ENCODE data around the gene TXNDC8. TPM values are rescaled to one million over a fixed set of nuclear protein-coding genes. Genes with fewer than 3 reads are reported as not detected.

TXNDC8 gene
- total RNA-seq, 2 experiments from 2014 or later = not detected

DNA sequence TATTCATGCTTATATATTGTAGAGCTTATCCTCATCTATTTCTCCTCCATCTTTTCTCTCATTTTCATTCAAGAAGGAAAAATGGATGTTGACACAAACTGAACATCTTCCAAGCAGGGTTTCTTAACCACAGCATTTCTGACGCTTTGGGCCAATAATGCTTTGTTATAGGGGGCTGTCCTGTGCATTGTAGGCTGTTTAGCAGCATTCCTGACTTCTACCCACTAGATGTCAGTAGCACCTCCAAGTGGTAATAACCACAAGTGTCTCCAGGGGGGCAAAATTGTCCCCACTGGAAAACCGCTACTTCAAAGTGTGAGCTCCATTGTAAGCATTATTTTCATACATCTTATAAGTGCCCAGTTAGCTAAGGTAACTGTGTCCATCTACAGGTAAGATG lies 2.6 kb upstream of the TXNDC8 start:
- Mint-ChIP-seq H3K27ac (no peak overlapping the region), H3K4me1 (no peaks in the 10 kb centered on the region), H3K36me3 (no peaks in the 10 kb centered on the region), H3K9me3 (ENCODE audit: low read depth) (no peaks in the 10 kb centered on the region), H3K4me3 (no peak overlapping the region), H3K27me3 (peaks cover 4% of the 10 kb centered on the region)
- DNase-seq (no peak), ATAC-seq (no peak)
- CTCF ChIA-PET = no interaction called here

DNA sequence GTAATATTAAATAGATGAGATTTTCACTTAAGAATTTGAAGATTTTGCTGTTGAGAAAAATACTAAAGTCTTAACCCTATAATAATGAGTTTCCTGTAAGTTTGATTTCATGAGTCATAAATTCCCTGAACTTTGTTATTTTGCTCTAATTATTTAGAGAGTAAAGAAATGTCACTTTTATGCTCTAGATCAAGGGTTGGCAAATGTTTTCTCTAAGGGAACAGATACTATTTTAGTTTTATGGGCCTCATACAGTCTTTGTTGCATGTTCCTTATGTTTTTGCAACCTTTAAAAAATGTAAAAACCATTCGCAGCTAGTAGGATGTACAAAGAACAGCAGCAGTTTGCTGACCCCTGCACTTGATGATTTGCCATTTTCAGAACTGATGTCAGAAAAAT lies 480 bp upstream of the TXNDC8 start:
- H3K27ac Mint-ChIP-seq = no peak overlapping the region
- H3K9me3 Mint-ChIP-seq (ENCODE audit: low read depth) = no peaks in the 10 kb centered on the region
- DNase-seq (no peak), ATAC-seq (no peak)
- CTCF ChIA-PET = no interaction called here
- H3K4me3 Mint-ChIP-seq = no peak overlapping the region
- no peaks in the 10 kb centered on the region for H3K4me1 Mint-ChIP-seq
- no peaks in the 10 kb centered on the region for H3K36me3 Mint-ChIP-seq
- H3K27me3 Mint-ChIP-seq = peaks cover 4% of the 10 kb centered on the region

DNA sequence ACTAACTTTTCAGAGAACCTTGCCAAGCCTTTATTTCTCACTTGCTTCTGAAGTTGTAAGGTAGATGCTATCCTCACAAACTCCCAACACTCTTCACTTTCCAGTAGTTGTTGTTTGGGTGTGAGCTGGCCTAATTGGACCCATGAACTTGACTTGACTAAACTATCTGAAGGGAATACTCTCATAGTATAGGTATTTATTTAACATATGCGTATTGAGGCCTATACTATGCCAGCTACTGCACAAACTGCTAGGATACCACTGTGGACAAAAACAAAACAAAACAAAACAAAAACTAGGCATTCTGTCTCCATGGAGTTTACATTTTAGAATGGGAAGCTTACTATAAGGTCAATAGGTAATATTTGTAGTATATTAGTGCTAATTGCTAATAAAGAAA lies 1.3 kb downstream of the TXNDC8 start:
- H3K9me3 Mint-ChIP-seq (ENCODE audit: low read depth) = no peaks in the 10 kb centered on the region
- no peak overlapping the region for H3K27ac Mint-ChIP-seq
- H3K4me3 Mint-ChIP-seq = no peak overlapping the region
- ATAC-seq = no peak
- no peaks in the 10 kb centered on the region for H3K36me3 Mint-ChIP-seq
- CTCF ChIA-PET = no interaction called here
- no peak for DNase-seq
- peaks cover 4% of the 10 kb centered on the region for H3K27me3 Mint-ChIP-seq
- H3K4me1 Mint-ChIP-seq = no peaks in the 10 kb centered on the region

DNA sequence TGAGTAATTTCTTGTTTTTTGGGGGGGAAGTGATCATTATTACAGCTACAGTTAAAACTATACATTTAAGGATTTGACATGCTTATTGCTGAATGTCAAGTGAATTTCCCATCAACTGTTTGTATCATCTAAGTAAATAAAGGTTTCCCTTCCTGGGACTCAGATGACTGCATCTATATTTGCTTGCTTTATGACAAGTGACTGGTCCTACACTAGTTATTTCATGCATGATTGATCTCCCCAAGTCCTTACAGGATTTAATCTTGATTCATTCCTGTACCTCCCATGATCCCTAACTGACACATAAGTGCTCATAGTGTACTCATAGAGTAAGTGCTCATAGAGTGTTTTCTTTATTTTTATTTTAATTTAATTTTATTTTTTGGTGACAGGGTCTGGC lies 2.8 kb downstream of the TXNDC8 start:
- H3K9me3 Mint-ChIP-seq (ENCODE audit: low read depth) = no peaks in the 10 kb centered on the region
- DNase-seq (no peak), ATAC-seq (no peak)
- CTCF ChIA-PET = no interaction called here
- H3K27me3 Mint-ChIP-seq = peaks cover 4% of the 10 kb centered on the region
- no peaks in the 10 kb centered on the region for H3K4me1 Mint-ChIP-seq
- H3K4me3 Mint-ChIP-seq = no peak overlapping the region
- no peak overlapping the region for H3K27ac Mint-ChIP-seq
- H3K36me3 Mint-ChIP-seq = no peaks in the 10 kb centered on the region

DNA sequence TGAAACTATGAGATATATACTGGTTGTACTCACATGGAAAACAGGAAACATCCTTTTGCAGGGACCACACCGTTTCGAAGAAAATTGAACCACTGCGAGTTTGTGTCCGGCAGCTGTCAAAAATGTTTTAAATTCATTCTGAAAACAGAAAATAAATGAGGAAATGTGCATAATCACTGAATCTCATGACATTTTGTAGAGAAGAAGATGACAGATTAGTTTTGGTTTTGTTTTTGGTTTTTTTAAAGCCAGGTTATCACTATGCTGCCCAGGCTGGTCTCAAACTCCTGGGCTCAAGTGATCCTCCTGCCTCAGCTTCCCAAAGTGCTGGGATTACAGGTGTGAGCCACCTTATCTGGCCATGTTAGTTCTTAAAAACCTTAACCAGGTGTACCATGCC lies 3.5 kb downstream of the TXNDC8 start:
- ATAC-seq (no peak), DNase-seq (no peak)
- H3K4me1 Mint-ChIP-seq = no peaks in the 10 kb centered on the region
- peaks cover 4% of the 10 kb centered on the region for H3K27me3 Mint-ChIP-seq
- CTCF ChIA-PET = no interaction called here
- no peaks in the 10 kb centered on the region for H3K36me3 Mint-ChIP-seq
- H3K27ac Mint-ChIP-seq = no peak overlapping the region
- H3K9me3 Mint-ChIP-seq (ENCODE audit: low read depth) = no peaks in the 10 kb centered on the region
- H3K4me3 Mint-ChIP-seq = no peak overlapping the region

DNA sequence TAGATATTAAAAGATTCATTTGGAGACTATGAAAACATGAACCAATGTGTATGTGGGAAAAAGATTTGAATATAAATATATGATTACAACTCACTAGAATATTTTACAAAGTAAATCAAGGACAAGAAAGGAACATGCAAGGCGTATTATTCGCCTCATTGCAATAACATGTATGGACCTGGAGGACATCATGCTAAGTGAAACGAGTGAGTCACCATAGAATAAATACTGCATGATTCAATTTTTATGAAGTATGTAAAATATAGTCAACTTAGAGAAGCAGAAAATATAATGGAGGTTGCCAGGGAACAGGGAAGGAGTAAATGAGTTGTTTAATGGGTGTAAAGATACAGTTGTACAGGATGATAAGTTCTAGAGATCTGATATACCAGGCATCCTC lies 4.9 kb downstream of the TXNDC8 start:
- H3K27me3 Mint-ChIP-seq = peaks cover 3% of the 10 kb centered on the region
- H3K9me3 Mint-ChIP-seq (ENCODE audit: low read depth) = no peaks in the 10 kb centered on the region
- H3K27ac Mint-ChIP-seq = no peak overlapping the region
- ATAC-seq (no peak), DNase-seq (no peak)
- CTCF ChIA-PET = no interaction called here
- no peaks in the 10 kb centered on the region for H3K36me3 Mint-ChIP-seq
- no peaks in the 10 kb centered on the region for H3K4me1 Mint-ChIP-seq
- no peak overlapping the region for H3K4me3 Mint-ChIP-seq

DNA sequence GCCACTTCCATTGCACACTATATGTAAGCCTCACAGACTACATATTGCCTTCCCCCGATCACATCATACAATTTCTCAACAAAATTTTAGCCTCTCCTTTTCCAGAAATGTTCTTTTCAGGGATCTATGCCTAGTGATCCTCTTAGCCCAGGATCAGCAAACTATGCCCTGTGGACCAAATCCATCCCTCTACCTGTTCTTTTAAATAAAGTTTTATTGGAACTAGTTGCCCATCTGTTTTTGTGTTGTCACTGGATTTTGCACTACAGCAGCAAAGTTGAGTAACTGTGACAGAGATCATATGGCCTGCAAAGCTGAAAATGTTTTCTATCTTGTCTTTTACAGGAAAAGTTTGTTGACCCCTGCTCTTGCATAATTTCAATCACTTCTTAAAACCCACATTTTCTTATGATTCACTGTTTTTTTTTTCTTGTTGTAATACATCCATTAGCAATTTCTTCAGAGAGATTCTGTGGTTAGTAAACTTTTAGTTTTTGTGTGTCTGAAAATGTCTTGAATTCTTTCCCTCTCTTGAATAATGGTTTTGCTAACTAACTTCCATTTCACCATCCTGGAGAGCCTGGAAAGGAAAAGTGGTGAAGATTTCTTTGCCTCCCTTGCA lies 7.1 kb downstream of the TXNDC8 start:
- H3K36me3 Mint-ChIP-seq = no peaks in the 10 kb centered on the region
- CTCF ChIA-PET = no interaction called here
- no peaks in the 10 kb centered on the region for H3K9me3 Mint-ChIP-seq (ENCODE audit: low read depth)
- H3K4me1 Mint-ChIP-seq = no peaks in the 10 kb centered on the region
- H3K27me3 Mint-ChIP-seq = no peaks in the 10 kb centered on the region
- no peak overlapping the region for H3K4me3 Mint-ChIP-seq
- DNase-seq = no peak
- no peak for ATAC-seq
- H3K27ac Mint-ChIP-seq = no peak overlapping the region

DNA sequence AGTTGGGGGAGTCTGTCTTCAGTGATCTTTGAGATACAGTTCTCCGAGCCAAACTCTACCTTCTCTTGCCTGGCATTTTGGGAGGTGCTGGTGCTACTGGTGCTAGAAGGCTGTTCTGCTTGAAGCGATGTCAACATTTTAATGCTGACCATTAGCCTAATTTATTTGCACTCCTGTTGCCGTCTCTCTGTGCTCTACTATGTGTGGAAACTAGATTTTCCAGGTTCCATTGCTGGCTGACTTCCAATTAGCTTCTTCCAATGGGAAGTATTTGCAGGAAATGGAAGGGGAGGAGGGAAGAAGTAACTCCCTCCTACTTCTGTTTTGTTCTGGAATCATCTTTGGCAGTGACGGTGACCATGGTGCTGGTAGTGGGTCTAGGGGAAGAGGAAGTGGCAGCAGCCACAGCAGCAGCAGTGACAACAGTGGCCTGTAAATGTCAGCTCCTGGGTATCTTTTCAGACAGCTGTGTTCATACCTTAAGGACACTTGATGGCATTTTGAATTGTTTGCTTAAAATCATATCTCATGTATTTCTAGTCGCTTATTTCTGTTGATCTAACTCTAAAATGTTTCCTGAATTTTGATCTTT lies 7.9 kb downstream of the TXNDC8 start:
- no peaks in the 10 kb centered on the region for H3K27me3 Mint-ChIP-seq
- CTCF ChIA-PET = no interaction called here
- ATAC-seq (no peak), DNase-seq (no peak)
- no peaks in the 10 kb centered on the region for H3K36me3 Mint-ChIP-seq
- H3K9me3 Mint-ChIP-seq (ENCODE audit: low read depth) = no peaks in the 10 kb centered on the region
- no peak overlapping the region for H3K4me3 Mint-ChIP-seq
- H3K4me1 Mint-ChIP-seq = no peaks in the 10 kb centered on the region
- H3K27ac Mint-ChIP-seq = no peak overlapping the region

DNA sequence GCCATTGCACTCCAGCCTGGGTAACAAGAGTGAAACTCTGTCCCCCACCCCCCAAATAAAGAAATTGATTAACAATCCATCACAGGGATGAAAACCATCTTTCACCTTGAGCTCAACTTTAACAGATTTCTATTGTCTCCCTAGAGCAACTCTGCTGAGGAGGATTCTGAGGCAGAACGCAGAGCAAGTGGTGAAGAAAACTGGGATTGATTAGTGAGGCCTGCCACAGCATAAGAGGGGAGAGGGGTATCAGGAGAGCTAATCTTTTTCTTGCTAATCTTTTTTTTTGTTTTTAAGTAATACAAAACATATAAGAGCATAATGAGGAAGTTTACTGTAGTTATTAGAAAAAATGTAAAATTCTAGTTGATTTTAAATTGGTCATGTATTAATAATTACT lies 8.9 kb downstream of the TXNDC8 start:
- H3K27me3 Mint-ChIP-seq = peaks cover 2% of the 10 kb centered on the region
- H3K36me3 Mint-ChIP-seq = no peaks in the 10 kb centered on the region
- H3K27ac Mint-ChIP-seq = no peak overlapping the region
- no peaks in the 10 kb centered on the region for H3K4me1 Mint-ChIP-seq
- H3K4me3 Mint-ChIP-seq = no peak overlapping the region
- no peak for DNase-seq
- ATAC-seq = no peak
- no peaks in the 10 kb centered on the region for H3K9me3 Mint-ChIP-seq (ENCODE audit: low read depth)
- CTCF ChIA-PET = no interaction called here

DNA sequence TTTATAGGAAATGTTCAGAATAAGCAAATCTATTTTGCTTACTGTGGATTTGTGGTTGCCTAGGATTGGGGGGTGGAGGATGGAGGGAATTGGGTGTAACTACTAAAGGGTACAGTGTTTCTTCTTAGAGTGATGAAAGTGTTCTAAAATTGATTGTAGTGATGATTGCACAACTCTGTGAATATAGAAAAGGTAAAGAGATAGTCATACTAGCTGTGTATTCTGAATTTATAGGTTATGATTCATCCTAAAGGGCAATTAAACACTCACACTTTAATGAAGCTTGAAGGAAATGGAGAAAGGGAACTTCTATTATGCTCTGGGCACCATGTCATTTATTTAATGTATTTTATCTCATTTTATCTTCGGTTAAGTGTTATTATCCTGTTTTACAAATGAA lies 9.9 kb downstream of the TXNDC8 start:
- peaks cover 4% of the 10 kb centered on the region for H3K27me3 Mint-ChIP-seq
- H3K36me3 Mint-ChIP-seq = no peaks in the 10 kb centered on the region
- H3K27ac Mint-ChIP-seq = no peak overlapping the region
- no peak overlapping the region for H3K4me3 Mint-ChIP-seq
- CTCF ChIA-PET = no interaction called here
- H3K4me1 Mint-ChIP-seq = no peaks in the 10 kb centered on the region
- DNase-seq = no peak
- no peak for ATAC-seq
- H3K9me3 Mint-ChIP-seq (ENCODE audit: low read depth) = no peaks in the 10 kb centered on the region

DNA sequence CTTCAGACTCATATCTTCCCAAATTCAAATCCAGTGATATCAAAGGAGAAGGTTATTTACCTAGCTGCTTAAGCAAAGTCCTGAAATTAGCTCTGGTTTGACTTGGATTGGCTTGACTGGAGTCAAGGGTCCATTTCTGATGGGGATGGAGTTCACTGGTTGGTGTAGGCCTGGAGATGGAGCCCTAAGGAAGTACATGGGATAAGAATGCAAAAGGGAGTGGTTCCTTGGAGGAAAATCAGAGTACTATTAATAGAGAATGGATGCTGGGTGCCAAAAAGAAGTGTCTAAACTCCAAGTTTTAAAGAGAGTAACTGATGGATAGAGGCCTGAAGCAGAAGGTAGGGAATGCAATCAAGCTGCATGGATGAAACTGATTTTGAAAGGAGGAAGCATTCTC lies 13.8 kb downstream of the TXNDC8 start:
- H3K4me3 Mint-ChIP-seq = no peak overlapping the region
- peaks cover 8% of the 10 kb centered on the region for H3K27me3 Mint-ChIP-seq
- CTCF ChIA-PET = no interaction called here
- H3K36me3 Mint-ChIP-seq = no peaks in the 10 kb centered on the region
- ATAC-seq (no peak), DNase-seq (no peak)
- no peaks in the 10 kb centered on the region for H3K4me1 Mint-ChIP-seq
- H3K9me3 Mint-ChIP-seq (ENCODE audit: low read depth) = no peaks in the 10 kb centered on the region
- no peak overlapping the region for H3K27ac Mint-ChIP-seq

DNA sequence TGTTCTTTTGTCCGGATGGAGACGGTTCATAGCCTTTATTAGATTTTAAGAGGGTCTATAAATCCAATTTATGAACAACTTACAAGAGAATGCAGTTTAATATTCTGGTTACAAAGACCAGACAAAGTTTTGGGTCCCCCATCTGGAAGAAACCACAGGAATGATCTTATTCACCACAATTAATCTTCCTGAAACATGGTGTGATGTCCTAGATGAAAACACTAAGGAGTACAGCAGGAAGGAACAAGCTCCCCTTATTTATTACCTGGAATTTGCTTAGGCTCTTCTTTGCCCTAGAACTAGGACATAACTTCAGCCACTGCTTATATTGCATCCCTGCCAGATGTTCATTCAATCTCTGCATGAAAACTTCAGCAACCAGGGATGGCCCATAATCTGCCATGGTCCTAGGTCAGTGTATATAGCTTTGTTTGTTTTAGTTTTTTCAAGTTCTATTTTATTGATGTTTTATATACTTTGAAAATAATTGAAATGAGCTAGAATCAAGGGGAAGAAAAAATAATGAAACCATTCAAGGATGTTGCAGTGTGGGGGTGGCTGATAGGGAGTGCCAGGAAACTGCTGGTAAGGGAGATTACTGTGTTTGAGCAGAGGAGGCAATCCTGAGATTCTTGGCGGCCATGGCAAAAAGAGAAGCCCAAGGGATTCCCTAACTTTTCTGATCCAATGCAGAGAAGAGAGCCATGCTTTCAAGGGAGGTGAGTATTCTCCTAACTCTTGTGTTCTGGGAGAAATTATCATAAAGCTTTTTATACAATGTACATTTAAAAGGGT lies 16.8 kb downstream of the TXNDC8 start:
- no peak overlapping the region for H3K27ac Mint-ChIP-seq
- H3K27me3 Mint-ChIP-seq = peaks cover 8% of the 10 kb centered on the region
- H3K36me3 Mint-ChIP-seq = no peaks in the 10 kb centered on the region
- CTCF ChIA-PET = no interaction called here
- peaks cover 3% of the 10 kb centered on the region for H3K4me1 Mint-ChIP-seq
- H3K9me3 Mint-ChIP-seq (ENCODE audit: low read depth) = no peaks in the 10 kb centered on the region
- H3K4me3 Mint-ChIP-seq = no peak overlapping the region
- ATAC-seq (no peak), DNase-seq (no peak)

DNA sequence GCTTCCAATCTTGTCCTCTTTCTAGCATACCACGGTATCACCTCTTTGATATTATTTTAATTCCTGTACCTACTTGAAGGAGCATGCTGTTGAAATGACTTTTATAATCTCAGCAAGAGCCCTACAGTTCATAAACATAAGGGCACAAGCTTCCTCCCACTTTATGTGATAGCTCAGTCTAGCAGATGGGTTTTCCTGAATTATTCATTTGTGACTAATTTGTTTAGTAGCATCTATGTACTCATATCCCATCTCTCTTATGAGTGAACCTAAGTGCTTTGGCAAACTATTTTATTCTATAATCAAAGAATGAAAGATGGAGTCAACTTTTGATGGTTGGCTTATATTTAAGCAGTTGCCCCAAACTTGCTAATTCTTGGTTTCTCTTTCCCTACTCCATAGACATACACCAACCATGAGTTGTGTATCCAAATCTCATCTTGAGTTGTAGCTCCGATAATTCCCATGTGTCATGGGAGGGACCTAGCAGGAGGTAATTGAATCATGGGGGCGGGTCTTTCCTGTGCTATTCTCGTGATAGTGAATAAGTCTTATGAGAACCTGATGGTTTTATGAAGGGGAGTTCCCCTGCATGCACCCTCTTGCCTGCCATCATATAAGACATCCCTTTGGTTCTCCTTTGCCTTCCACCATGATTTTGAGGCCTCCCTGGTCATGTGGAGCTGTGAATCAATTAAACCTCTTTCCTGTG lies 17.7 kb downstream of the TXNDC8 start:
- Mint-ChIP-seq H3K36me3 (no peaks in the 10 kb centered on the region), H3K4me3 (no peak overlapping the region), H3K27ac (no peak overlapping the region), H3K4me1 (peaks cover 3% of the 10 kb centered on the region), H3K27me3 (peaks cover 8% of the 10 kb centered on the region), H3K9me3 (ENCODE audit: low read depth) (no peaks in the 10 kb centered on the region)
- ATAC-seq = no peak
- CTCF ChIA-PET = no interaction called here
- no peak for DNase-seq

DNA sequence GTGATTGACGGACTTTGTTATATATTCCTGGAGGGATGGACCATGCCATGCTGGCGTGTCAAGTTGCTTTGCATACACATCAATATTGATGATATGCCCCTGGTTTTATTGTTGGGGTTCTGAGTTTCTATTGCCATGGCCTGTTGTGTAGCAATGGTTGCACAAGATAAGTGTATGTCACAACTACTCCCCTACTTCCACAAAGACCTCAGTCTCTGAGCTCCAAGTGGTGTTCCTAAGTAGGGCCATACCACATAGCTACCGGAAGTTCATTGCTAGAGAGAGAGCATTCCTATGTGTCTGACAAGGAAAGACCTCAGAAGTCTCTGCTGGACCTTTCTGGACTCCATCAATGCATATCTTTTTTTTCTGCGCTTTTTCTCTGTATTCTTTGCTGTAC lies 19.8 kb downstream of the TXNDC8 start:
- CTCF ChIA-PET = no interaction called here
- no peak overlapping the region for H3K4me3 Mint-ChIP-seq
- H3K36me3 Mint-ChIP-seq = no peaks in the 10 kb centered on the region
- ATAC-seq = no peak
- H3K27me3 Mint-ChIP-seq = peaks cover 6% of the 10 kb centered on the region
- no peak overlapping the region for H3K27ac Mint-ChIP-seq
- H3K9me3 Mint-ChIP-seq (ENCODE audit: low read depth) = no peaks in the 10 kb centered on the region
- no peak for DNase-seq
- H3K4me1 Mint-ChIP-seq = peaks cover 3% of the 10 kb centered on the region

Measured in activated CD8-positive, alpha-beta memory T cell treated with anti-CD3 and anti-CD28 coated beads, Interleukin-2, amount 10 ng/mL, durations not matched to agents 7 days and 5 days (primary cell).